SK-N-SH (cell line): ENCODE data around the gene RMC1. TPM values are rescaled to one million over a fixed set of nuclear protein-coding genes. Genes with fewer than 3 reads are reported as not detected.
A peak's percentile ranks its signal among the peaks of the same experiment; 100 is the strongest.

Experiments used
- CTCF ChIA-PET: fragments of 300-600, 350-600 bp; formaldehyde crosslinking; extraction: SDS; loops from one replicate; lab custom pipeline; 2021; lab: Yijun Ruan, JAX
- POLR2A ChIA-PET: fragments of 350-600 bp; sonication (Branson Sonifier 250); formaldehyde crosslinking; extraction: SDS; loops from one replicate; lab custom pipeline; 2020; ENCODE audit warnings: antibody characterized with exemption, inconsistent platforms; lab: Yijun Ruan, JAX
- DNase-seq: peaks from one replicate; pipeline ENCODE4 v3.0.0; 2012
- H2AFZ ChIP-seq: fragments of 200-600 bp; sonication (generic); 2 replicates; pipeline ENCODE4 v1.8.1; 2016; ENCODE audit warnings: antibody characterized with exemption, mild to moderate bottlenecking, low read depth
- H3F3A ChIP-seq: fragments of 200-600 bp; sonication (generic); replicated peaks from 2 replicates; pipeline ENCODE3; 2016; ENCODE audit warnings: antibody characterized with exemption, mild to moderate bottlenecking; ENCODE audit not compliant: insufficient read depth
- H3K27ac ChIP-seq, 2 experiments: fragments of 200-500 bp in 1 of 2; fragments of 200-600 bp in 1 of 2; sonication (Bioruptor generic) in 1 of 2; sonication (generic), shearing (Covaris generic) in 1 of 2; 2 replicates each; pipeline versions ENCODE4 v1.5.1 to v1.6.1; 2014 to 2016; ENCODE audit warnings: low read depth in 2 of 2, inconsistent platforms in 1 of 2, low read length in 1 of 2, mild to moderate bottlenecking in 1 of 2, mixed read lengths in 1 of 2
- H3K27me3 ChIP-seq: fragments of 200-600 bp; sonication (generic), shearing (Covaris generic); 2 replicates; pipeline ENCODE4 v1.6.1; 2016; ENCODE audit warnings: mixed run types; ENCODE audit not compliant: insufficient read depth
- H3K36me3 ChIP-seq, 2 experiments: fragments of 200-500 bp in 1 of 2; fragments of 200-600 bp in 1 of 2; sonication (Bioruptor generic) in 1 of 2; sonication (generic) in 1 of 2; replicated peaks in 1 of 2; 2 replicates each; pipeline versions ENCODE3 to v1.5.1; 2014 to 2016; ENCODE audit warnings: low read length in 1 of 2, mild to moderate bottlenecking in 1 of 2; ENCODE audit not compliant: insufficient read depth in 2 of 2, control insufficient read depth in 1 of 2
- H3K4me1 ChIP-seq, 2 experiments: fragments of 200-500 bp in 1 of 2; fragments of 200-600 bp in 1 of 2; sonication (Bioruptor generic) in 1 of 2; sonication (generic), shearing (Covaris generic) in 1 of 2; 2 replicates each; pipeline versions ENCODE4 v1.5.1 to v1.6.1; 2014 to 2016; ENCODE audit warnings: low read depth in 1 of 2, low read length in 1 of 2, mixed run types in 1 of 2; ENCODE audit not compliant: insufficient read depth in 2 of 2, control insufficient read depth in 1 of 2
- H3K4me2 ChIP-seq: fragments of 200-600 bp; sonication (generic), shearing (Covaris generic); 2 replicates; pipeline ENCODE4 v1.6.1; 2017; ENCODE audit warnings: mixed run types
- H3K4me3 ChIP-seq, 2 experiments: fragments of 200-500 bp in 1 of 2; fragments of 200-600 bp in 1 of 2; sonication (Bioruptor generic) in 1 of 2; sonication (generic), shearing (Covaris generic) in 1 of 2; 2 replicates each; pipeline versions ENCODE4 v1.5.1 to v1.8.1; 2014 to 2016; ENCODE audit warnings: low read depth in 2 of 2, inconsistent platforms in 1 of 2, low read length in 1 of 2, mild to moderate bottlenecking in 1 of 2, mixed read lengths in 1 of 2, moderate library complexity in 1 of 2
- H3K79me2 ChIP-seq: fragments of 200-600 bp; sonication (generic); 2 replicates; pipeline ENCODE4 v1.8.1; 2017; ENCODE audit warnings: mild to moderate bottlenecking; ENCODE audit not compliant: insufficient read depth
- H3K9ac ChIP-seq: fragments of 200-600 bp; sonication (generic); 2 replicates; pipeline ENCODE4 v1.6.1; 2017; ENCODE audit warnings: mixed run types
- H3K9me2 ChIP-seq: fragments of 200-600 bp; sonication (generic); 2 replicates; pipeline ENCODE4 v1.6.1; 2017; ENCODE audit warnings: mixed run types
- H3K9me3 ChIP-seq: fragments of 200-600 bp; sonication (generic); 2 replicates; pipeline ENCODE4 v1.6.1; 2017; ENCODE audit warnings: mixed run types, mild to moderate bottlenecking, moderate library complexity
- H4K20me1 ChIP-seq: fragments of 200-600 bp; sonication (generic); 2 replicates; pipeline ENCODE4 v1.6.1; 2017; ENCODE audit warnings: mild to moderate bottlenecking, mixed run types; ENCODE audit not compliant: insufficient read depth
- CTCF ChIP-seq: fragments of 200-600 bp; sonication (generic); IDR thresholded peaks from 2 replicates; pipeline ENCODE4 v1.6.1; 2017; ENCODE audit warnings: antibody characterized with exemption, mild to moderate bottlenecking, moderate library complexity
- ELF1 ChIP-seq: IDR thresholded peaks from 2 replicates; pipeline ENCODE4 v1.4.0; 2012
- EZH2phosphoT487 ChIP-seq: fragments of 200-600 bp; sonication (generic); IDR thresholded peaks from 2 replicates; pipeline ENCODE4 v1.6.1; 2017; ENCODE audit warnings: low read depth, mixed run types, mild to moderate bottlenecking, antibody characterized with exemption, moderate library complexity, borderline replicate concordance
- JUND ChIP-seq: IDR thresholded peaks from 2 replicates; pipeline ENCODE4 v1.4.0; 2012
- MAX ChIP-seq: IDR thresholded peaks from 2 replicates; pipeline ENCODE4 v1.4.0; 2012; ENCODE audit warnings: low read depth
- POLR2AphosphoS5 ChIP-seq: IDR thresholded peaks from 2 replicates; pipeline ENCODE4 v1.6.1; 2012; ENCODE audit warnings: low read depth, low read length
- RXRA ChIP-seq: IDR thresholded peaks from 2 replicates; pipeline ENCODE4 v1.4.0; 2012; ENCODE audit warnings: low read depth, mild to moderate bottlenecking, borderline replicate concordance
- SIN3A ChIP-seq: IDR thresholded peaks from 2 replicates; pipeline ENCODE4 v1.6.1; 2012; ENCODE audit warnings: low read depth, mild to moderate bottlenecking, low read length, moderate library complexity, borderline replicate concordance
- SMC3 ChIP-seq: IDR thresholded peaks from 2 replicates; pipeline ENCODE4 v1.6.1; 2012; ENCODE audit warnings: low read depth, low read length, improper control_type of control experiment
- WGBS: methylation state at CpG from one replicate; pipeline ENCODE4 v1.1.6; 2017; ENCODE audit warnings: low lambda C conversion rate; 5-methylcytosine and 5-hydroxymethylcytosine counted together
- polyA plus RNA-seq, 3 experiments: library from polyadenylated mRNA; depleted of rRNA; stranded (reverse); fragments of >200 nt; gene quantifications; 2 replicates each; pipeline ENCODE4 v1.2.3, GENCODE V29; 2012
- small RNA-seq, 7 experiments: library from RNA; depleted of rRNA; stranded (forward); fragments of <200 nt; gene quantifications; one replicate each; pipeline ENCODE3, GENCODE V24; 2012

RMC1 gene
- polyA plus RNA-seq, 1 of the 3 experiments (the other 2 are of a cell fraction): 26.4 TPM

- Histone ChIP-seq H3K4me1 (peaks cover 0 to 6% of the 10 kb centered on the region in 2 experiments; a peak in 1 of 4 replicates), H3K4me3 (no peak overlapping the region), H3K79me2 (peaks cover 66% of the 10 kb centered on the region), H3K4me2 (0 out of 2 replicates have a peak overlapping the region, but pooled peaks have one; percentile 31), H3K36me3 (no peaks in the 10 kb centered on the region), H3K27me3 (no peaks in the 10 kb centered on the region), H3F3A (no peaks in the 10 kb centered on the region), H3K9me2 (no peaks in the 10 kb centered on the region), H3K27ac (peak overlapping the region in 1 of 2 experiments; percentile 55; a peak in 1 of 4 replicates), H3K9me3 (no peaks in the 10 kb centered on the region), H3K9ac (no peak overlapping the region), H2AFZ (no peak overlapping the region), H4K20me1 (peaks cover 11% of the 10 kb centered on the region; the same call in 1 of the 2 replicates)
- DNase-seq: no peak
- POLR2A ChIA-PET: no interaction called here
- TF ChIP-seq POLR2AphosphoS5 (no peak), JUND (no peak), SIN3A (no peak), CTCF (no peak), MAX (no peak), ELF1 (no peak), RXRA (no peak), SMC3 (no peak), EZH2phosphoT487 (no peak)
- WGBS: 75% methylated on average over 5 of the region's 6 CpGs
- CTCF ChIA-PET: interaction anchor here (2.0 to 2.9 kb wide), 2 partner anchors 65 to 122 kb away, joined by 5 to 11 read pairs; no protein-coding TSS in a partner anchor
These were observed 77.5 kb downstream of the RMC1 start for GRCh38 chr18:23580677-23581367.

Small RNA genes lying within 50 kb of the gene (small RNA-seq; reads per million reads assigned to genes)
- gene AC026634.1: 0 reads per million in 7 experiments
- 0 reads per million in 7 experiments for gene RF00019

Other genes with a start within 250 kb of the RMC1 start
- gene RIOK3, start 50.2 kb upstream of the RMC1 start, polyA plus RNA-seq (2012; rRNA removed): 12.3 and 16.5 TPM in 2 replicates
- 23.9 and 30.7 TPM in 2 replicates for gene NPC1, start 83.0 kb downstream of the RMC1 start, polyA plus RNA-seq (2012; rRNA removed)
- 8.2 and 10.0 TPM in 2 replicates for gene ANKRD29, start 159.4 kb downstream of the RMC1 start, polyA plus RNA-seq (2012; rRNA removed)
- 3.5 and 3.8 TPM in 2 replicates for gene LAMA3, start 185.9 kb downstream of the RMC1 start, polyA plus RNA-seq (2012; rRNA removed)